ENCODE measurements around the gene CPNE8.

DNA sequence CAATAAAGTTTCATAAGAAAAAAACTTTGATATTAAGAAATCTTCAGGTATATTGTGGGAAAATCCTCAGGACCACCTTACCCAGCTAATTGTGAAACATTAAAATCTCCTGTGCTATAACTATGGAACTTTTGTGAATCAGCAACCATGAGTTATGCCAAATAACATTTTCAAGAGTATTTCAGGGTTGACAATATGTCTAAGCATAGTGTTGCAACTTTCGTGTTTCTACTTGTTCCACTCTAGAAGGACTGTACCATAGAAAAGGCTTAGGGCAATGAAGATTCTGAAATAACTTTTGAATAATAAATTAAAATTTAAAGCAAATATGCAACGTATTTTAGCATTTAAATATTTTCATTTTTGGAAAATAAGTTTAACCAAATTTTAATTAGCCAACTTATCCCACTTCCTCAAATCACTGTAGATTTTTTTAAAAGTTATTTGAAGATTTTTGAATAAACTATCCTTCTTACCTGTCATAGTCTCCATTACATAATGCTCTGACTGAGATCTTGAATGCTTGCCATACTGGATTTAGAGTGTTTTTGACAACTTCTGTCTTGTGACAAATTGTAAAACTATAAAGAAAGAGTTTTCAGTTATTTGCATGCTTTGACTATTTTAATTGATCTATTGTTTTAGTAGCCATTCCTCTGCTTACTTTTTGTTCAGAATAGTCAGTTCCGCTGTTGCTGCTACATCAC is 143.6 kb downstream of the CPNE8 start:
- TF ChIP-seq, protein P1, sequence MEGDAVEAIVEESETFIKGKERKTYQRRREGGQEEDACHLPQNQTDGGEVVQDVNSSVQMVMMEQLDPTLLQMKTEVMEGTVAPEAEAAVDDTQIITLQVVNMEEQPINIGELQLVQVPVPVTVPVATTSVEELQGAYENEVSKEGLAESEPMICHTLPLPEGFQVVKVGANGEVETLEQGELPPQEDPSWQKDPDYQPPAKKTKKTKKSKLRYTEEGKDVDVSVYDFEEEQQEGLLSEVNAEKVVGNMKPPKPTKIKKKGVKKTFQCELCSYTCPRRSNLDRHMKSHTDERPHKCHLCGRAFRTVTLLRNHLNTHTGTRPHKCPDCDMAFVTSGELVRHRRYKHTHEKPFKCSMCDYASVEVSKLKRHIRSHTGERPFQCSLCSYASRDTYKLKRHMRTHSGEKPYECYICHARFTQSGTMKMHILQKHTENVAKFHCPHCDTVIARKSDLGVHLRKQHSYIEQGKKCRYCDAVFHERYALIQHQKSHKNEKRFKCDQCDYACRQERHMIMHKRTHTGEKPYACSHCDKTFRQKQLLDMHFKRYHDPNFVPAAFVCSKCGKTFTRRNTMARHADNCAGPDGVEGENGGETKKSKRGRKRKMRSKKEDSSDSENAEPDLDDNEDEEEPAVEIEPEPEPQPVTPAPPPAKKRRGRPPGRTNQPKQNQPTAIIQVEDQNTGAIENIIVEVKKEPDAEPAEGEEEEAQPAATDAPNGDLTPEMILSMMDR (conservative IDR thresholded peaks at IDR 0.05), result no peak
- no peak for TF ChIP-seq EZH2 (IDR thresholded peaks at IDR 0.05; ENCODE audit: low read depth)
